Ovary (tissue), 9 donors: ENCODE data around the gene PRPF19. TPM values are rescaled to one million over a fixed set of nuclear protein-coding genes. Genes with fewer than 3 reads are reported as not detected.

Experiments used
- DNase-seq, 5 donors: peaks; one replicate each; pipeline ENCODE4 v3.0.0-alpha.2; 2019 to 2020
- H3K27ac ChIP-seq, 2 donors: fragments of 200-600 bp; one replicate each; pipeline versions ENCODE4 v1.5.1 to v1.8.0; 2019 to 2022
- H3K27me3 ChIP-seq: fragments of 200-600 bp; one replicate; pipeline ENCODE4 v1.8.0; 2022
- H3K36me3 ChIP-seq: fragments of 200-600 bp; sonication (generic); one replicate; pipeline ENCODE4 v1.5.1; 2019
- H3K4me1 ChIP-seq: one replicate; pipeline ENCODE4 v1.8.1; 2013; ENCODE audit warnings: mild to moderate bottlenecking, moderate library complexity; ENCODE audit not compliant: insufficient read depth
- H3K4me3 ChIP-seq: fragments of 200-600 bp; sonication (generic); one replicate; pipeline ENCODE4 v1.5.1; 2017
- H3K9me3 ChIP-seq, 2 donors: fragments of 200-600 bp in 1 of 2; sonication (generic) in 1 of 2; one replicate each; pipeline versions ENCODE4 v1.5.1 to v1.8.1; 2013 to 2019; ENCODE audit warnings: mild to moderate bottlenecking in 1 of 2, moderate library complexity in 1 of 2
- EP300 ChIP-seq: sonication (generic); formaldehyde crosslinking; IDR thresholded peaks from one replicate; pipeline ENCODE4 v1.6.1; 2017; ENCODE audit warnings: antibody characterized with exemption
- POLR2A ChIP-seq: fragments of 450-650 bp; IDR thresholded peaks from one replicate; pipeline ENCODE4 v1.6.1; 2017; ENCODE audit warnings: antibody characterized with exemption, mild to moderate bottlenecking, moderate library complexity
- WGBS, 3 donors: extraction: QIAGEN DNeasy Blood & Tissue Kit in 1 of 3; methylation state at CpG; one replicate each; pipeline versions ENCODE4 v1.1.5 to v1.1.7; 2013 to 2017; 5-methylcytosine and 5-hydroxymethylcytosine counted together
- intact Hi-C, 4 donors: fragments of 100-400 bp; cut with DNase I; formaldehyde crosslinking; loops; one replicate each; pipeline versions ENCODE4 v1.11.0 to v1.15.1; 2022 to 2023
- polyA plus RNA-seq, 2 donors: library from polyadenylated mRNA; stranded (reverse); fragments of 200-250 nt in 1 of 2; fragments of 350-450 nt in 1 of 2; fragmentation: Illumina TruSeq in 1 of 2; extraction: RNeasy Lipid Tissue Mini Kit (QIAGEN cat#74804) in 1 of 2; gene quantifications; one replicate each; pipeline ENCODE4 v1.2.3, GENCODE V29; 2013 to 2014
- total RNA-seq, 7 donors: library from RNA; depleted of rRNA in 2 of 7; stranded (reverse); fragments of >200 nt in 2 of 7; fragmentation: NEBNext Ultra II Directional in 3 of 7; extraction: Animal tissue kit (Norgen Biotek cat#: 25700) in 3 of 7; gene quantifications; one replicate each; pipeline versions ENCODE4 v1.1.0 to v1.2.4, GENCODE V29; 2016 to 2023
- TF ChIP-seq, protein P1 (sequence below), 3 donors: fragments of 450-650 bp in 2 of 3; fragments of 200-600 bp in 1 of 3; IDR thresholded peaks; one replicate each; pipeline versions ENCODE4 v1.5.1 to v1.8.0; 2016 to 2022; ENCODE audit warnings: antibody characterized with exemption in 3 of 3, mild to moderate bottlenecking in 1 of 3
- donor health status: DM: no; HTN: no; CAD: no; lungs with moderate emphysema.
- donor health status: DM: no; HTN: no; CAD: no.
- donor health status: Bipolar disorder and iron deficiency.
- donor health status: DM: yes; HTN: yes; CAD: no.
- donor health status: DM: no; HTN: no; CAD: no.
- donor health status: DM: yes; HTN: yes; CAD: no.

PRPF19 gene
- total and polyA plus RNA-seq, 9 donors, result 44.1 to 109 (median 91.6) TPM

DNA sequence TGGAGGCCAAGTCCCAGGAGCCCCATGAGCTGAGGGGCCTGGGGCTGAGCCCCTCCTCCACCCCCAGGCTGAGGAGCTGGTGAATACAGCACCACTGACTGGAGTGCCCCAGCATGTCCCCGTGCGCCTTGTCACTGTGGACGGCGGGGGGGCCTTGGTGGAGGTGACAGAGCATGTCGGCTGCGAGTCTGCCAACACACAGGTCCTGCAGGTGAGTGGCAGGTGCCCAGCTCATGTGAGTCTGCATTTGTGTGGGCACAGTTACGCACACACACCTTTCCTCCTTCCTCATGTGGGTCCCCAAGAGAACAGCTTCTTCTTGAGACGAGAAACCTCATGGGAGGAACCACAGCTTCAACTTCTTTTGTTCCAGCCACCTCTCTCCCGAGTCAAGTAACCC is 25.5 kb upstream of the PRPF19 start:
- no peaks in the 10 kb centered on the region for H3K4me1 ChIP-seq
- H3K4me3 ChIP-seq, result no peak overlapping the region
- intact Hi-C loops, result no loop called here
- H3K9me3 ChIP-seq, result no peaks in the 10 kb centered on the region
- H3K36me3 ChIP-seq, result no peaks in the 10 kb centered on the region
- no peaks in the 10 kb centered on the region for H3K27me3 ChIP-seq
- DNase-seq, result no peak
- no peak overlapping the region for H3K27ac ChIP-seq
- 85 to 90% (median 86%) methylated on average over 9 of the region's 9 CpGs for WGBS, 3 donors
- no peak for TF ChIP-seq POLR2A
- no peak for TF ChIP-seq EP300
- TF ChIP-seq, protein P1, sequence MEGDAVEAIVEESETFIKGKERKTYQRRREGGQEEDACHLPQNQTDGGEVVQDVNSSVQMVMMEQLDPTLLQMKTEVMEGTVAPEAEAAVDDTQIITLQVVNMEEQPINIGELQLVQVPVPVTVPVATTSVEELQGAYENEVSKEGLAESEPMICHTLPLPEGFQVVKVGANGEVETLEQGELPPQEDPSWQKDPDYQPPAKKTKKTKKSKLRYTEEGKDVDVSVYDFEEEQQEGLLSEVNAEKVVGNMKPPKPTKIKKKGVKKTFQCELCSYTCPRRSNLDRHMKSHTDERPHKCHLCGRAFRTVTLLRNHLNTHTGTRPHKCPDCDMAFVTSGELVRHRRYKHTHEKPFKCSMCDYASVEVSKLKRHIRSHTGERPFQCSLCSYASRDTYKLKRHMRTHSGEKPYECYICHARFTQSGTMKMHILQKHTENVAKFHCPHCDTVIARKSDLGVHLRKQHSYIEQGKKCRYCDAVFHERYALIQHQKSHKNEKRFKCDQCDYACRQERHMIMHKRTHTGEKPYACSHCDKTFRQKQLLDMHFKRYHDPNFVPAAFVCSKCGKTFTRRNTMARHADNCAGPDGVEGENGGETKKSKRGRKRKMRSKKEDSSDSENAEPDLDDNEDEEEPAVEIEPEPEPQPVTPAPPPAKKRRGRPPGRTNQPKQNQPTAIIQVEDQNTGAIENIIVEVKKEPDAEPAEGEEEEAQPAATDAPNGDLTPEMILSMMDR (IDR thresholded peaks at IDR 0.05), result no peak

DNA sequence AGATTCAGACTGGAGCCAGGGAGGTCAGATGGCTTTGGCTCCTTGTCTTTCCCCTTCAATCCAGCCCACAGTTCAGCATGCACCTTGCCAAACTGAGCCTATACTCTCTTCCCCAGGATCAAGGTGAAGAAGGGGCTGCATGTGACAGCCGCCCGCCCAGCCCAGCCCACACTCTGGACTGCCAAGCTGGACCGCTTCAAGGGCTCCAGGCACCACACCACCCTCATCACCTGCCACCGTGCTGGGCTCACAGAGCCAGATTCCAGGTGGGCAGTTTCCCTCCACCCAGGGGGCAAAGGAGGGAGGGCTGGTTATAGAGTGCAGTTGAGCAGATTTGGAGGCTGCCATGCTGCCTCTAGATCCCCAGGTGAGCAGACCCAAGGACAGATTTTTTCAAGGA is 24.0 kb upstream of the PRPF19 start:
- Histone ChIP-seq H3K27me3 (no peaks in the 10 kb centered on the region), H3K27ac (no peak overlapping the region), H3K36me3 (no peaks in the 10 kb centered on the region), H3K4me3 (no peak overlapping the region), H3K4me1 (peaks cover under 1% of the 10 kb centered on the region), H3K9me3 (no peaks in the 10 kb centered on the region)
- intact Hi-C loops, result no loop called here
- DNase-seq, result no peak
- no peak for TF ChIP-seq POLR2A
- no peak for TF ChIP-seq EP300
- TF ChIP-seq, protein P1 (IDR thresholded peaks at IDR 0.05), result no peak
- WGBS, 3 donors, result 84 to 90% (median 88%) methylated on average over 4 of the region's 4 CpGs

DNA sequence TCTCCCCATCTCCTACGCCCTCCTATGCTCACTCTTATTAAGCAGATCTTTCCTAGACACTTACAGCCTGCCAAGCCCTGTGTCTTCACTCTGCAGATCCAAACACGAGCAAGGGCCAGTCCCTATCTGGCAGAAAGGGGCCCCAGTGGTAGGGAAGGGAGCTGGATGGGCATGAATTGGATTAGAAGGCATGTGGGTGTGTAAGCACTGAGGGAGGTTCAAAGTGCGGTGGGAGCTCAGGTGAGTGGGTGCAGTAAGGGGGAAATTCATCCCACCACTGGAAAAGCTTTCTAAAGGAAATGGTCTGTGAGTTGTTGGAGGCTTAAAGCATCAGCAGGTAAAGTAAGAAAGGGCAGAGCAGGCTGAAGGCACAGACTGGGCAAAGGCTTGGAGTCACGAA is 23.4 kb upstream of the PRPF19 start:
- no peaks in the 10 kb centered on the region for H3K27me3 ChIP-seq
- H3K36me3 ChIP-seq, result no peaks in the 10 kb centered on the region
- H3K4me3 ChIP-seq, result no peak overlapping the region
- TF ChIP-seq POLR2A (no peak), EP300 (no peak)
- TF ChIP-seq, protein P1 (IDR thresholded peaks at IDR 0.05), result no peak
- H3K9me3 ChIP-seq, result no peaks in the 10 kb centered on the region
- H3K4me1 ChIP-seq, result peaks cover 6% of the 10 kb centered on the region
- WGBS, 3 donors, result 83 to 89% (median 86%) methylated on average over 4 of the region's 4 CpGs
- intact Hi-C loops, result no loop called here
- no peak for DNase-seq
- H3K27ac ChIP-seq, result no peak overlapping the region

DNA sequence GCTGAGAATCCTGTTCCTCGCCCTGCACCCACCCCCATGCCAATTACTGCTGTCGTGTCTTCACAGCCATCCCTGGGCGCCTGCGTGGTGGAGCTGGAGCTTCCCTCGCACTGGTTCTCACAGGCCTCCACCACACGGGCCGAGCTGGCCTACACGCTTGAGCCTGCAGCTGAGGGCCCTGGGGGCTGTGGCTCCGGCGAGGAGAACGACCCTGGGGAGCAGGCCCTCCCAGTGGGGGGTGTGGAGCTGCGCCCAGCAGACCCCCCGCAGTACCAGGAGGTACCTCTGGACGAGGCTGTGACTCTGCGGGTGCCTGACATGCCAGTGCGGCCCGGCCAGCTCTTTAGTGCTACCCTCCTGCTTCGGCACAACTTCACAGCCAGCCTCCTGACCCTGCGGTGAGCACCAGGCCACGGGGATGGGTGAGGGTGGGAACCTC is 22.2 kb upstream of the PRPF19 start:
- intact Hi-C loops, result no loop called here
- no peak overlapping the region for H3K27ac ChIP-seq
- H3K4me3 ChIP-seq, result no peak overlapping the region
- no peaks in the 10 kb centered on the region for H3K27me3 ChIP-seq
- no peaks in the 10 kb centered on the region for H3K9me3 ChIP-seq
- DNase-seq, result no peak
- H3K4me1 ChIP-seq, result peaks cover 8% of the 10 kb centered on the region
- WGBS, 3 donors, result 89 to 93% (median 91%) methylated on average over 20 of the region's 20 CpGs
- H3K36me3 ChIP-seq, result no peaks in the 10 kb centered on the region
- no peak for TF ChIP-seq EP300
- TF ChIP-seq, protein P1 (IDR thresholded peaks at IDR 0.05), result no peak
- no peak for TF ChIP-seq POLR2A
